ENCODE data around the gene SLC18B1.
"Not testable (repeated sequence)": the region's sequence is repeated elsewhere in the genome, so short reads cannot be mapped to it uniquely, and the experiment has no call there.

DNA sequence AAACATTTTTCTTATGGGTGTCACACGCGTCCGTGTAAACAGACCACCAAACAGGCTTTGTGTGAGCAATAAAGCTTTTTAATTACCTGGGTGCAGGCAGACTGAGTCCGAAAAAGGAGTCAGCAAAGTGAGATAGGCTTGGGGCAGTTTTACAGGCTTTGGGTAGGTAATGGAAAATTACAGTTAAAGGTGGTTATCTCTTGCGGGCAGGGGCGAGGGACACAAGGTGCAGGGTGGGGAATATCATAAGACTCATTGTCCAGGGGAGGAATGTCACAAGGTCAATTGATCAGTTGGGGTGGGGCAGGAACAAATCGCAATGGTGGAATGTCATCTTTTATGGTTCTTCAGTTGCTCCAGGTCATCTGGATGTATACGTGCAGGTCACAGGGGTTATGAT, 20.6 kb downstream of the SLC18B1 start:
- not testable (repeated sequence) for TF ChIP-seq POLR2A, CTCF, EP300 (IDR thresholded peaks at IDR 0.05)
